ENCODE results near the gene SUSD5. TPM values are rescaled to one million over a fixed set of nuclear protein-coding genes. Genes with fewer than 3 reads are reported as not detected.

SUSD5 gene
- total RNA-seq, 1 experiment from 2014 or later, result 16.3 TPM

- Histone ChIP-seq H3K4me1 (ENCODE audit: control insufficient read depth, insufficient read depth, low read length) (no peaks in the 10 kb centered on the region), H3K36me3 (ENCODE audit: control insufficient read depth, insufficient read depth, low read length) (peaks cover 3% of the 10 kb centered on the region), H3K27ac (ENCODE audit: low read length) (no peak overlapping the region), H3K4me3 (ENCODE audit: low read depth in 2 of 2, low read length in 2 of 2) (no peak overlapping the region), H3K9me3 (ENCODE audit: control insufficient read depth, insufficient read depth, low read depth, low read length) (no peaks in the 10 kb centered on the region), H3K27me3 (ENCODE audit: control insufficient read depth, insufficient read depth, low read length) (no peaks in the 10 kb centered on the region)
- ChIA-PET POLR2A (interaction anchor here (0.7 kb wide), 1 partner anchor 58 kb away, joined by 21 read pairs; no protein-coding TSS in a partner anchor), CTCF (no interaction called here)
- in situ Hi-C loops (cut with HindIII; ENCODE audit: low pct_unique_long_range_greater_than_20kb, low sequenced_read_pairs), result no loop called here
- no TSS peak for BruUV-seq (replicated peaks)
- DNase-seq (ENCODE audit: low read depth, low spot score) (no peak), ATAC-seq (no peak)
- intact Hi-C loops (cut with micrococcal nuclease; ENCODE audit: unreplicated experiment), result no loop called here
- no peak for TF ChIP-seq SIN3A (IDR thresholded peaks at IDR 0.05; ENCODE audit: borderline replicate concordance, insufficient read depth, low read depth, low read length)
- no peak for TF ChIP-seq REST (IDR thresholded peaks at IDR 0.05; ENCODE audit: insufficient read depth in 1 of 2, low read depth in 2 of 2, low read length in 1 of 2)
- no peak for TF ChIP-seq POLR2AphosphoS5 (IDR thresholded peaks at IDR 0.05; ENCODE audit: low read depth, low read length)
Measured at GRCh38 chr3:33124638-33125037, 94.0 kb downstream of the SUSD5 start.

DNA sequence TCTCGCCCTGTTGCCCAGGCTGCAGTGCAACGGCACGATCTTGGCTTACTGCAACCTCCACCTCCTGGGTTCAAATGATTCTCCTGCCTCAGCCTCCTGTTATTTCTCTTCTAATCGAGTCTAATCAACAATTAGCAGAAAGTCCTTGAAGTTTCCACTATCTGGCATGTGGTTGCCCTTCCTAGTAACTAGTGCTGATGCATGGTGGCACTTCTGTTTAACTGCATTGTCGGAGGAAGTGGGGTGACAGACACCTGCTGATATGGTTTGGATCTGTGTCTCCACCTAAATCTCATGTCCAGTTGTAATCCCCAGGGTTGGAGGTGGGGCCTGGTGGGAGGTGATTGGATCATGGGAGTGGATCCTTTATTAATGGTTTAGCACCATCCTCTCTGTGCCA, 95.6 kb downstream of the SUSD5 start:
- H3K4me3 ChIP-seq (ENCODE audit: low read depth in 2 of 2, low read length in 2 of 2), result no peak overlapping the region
- CTCF ChIA-PET, result interaction anchor here (0.7 kb wide), 1 partner anchor 8 kb away, joined by 3 read pairs; no protein-coding TSS in a partner anchor
- POLR2A ChIA-PET, result no interaction called here
- H3K36me3 ChIP-seq (ENCODE audit: control insufficient read depth, insufficient read depth, low read length), result peaks cover 3% of the 10 kb centered on the region
- no peak for DNase-seq (ENCODE audit: low read depth, low spot score)
- no peaks in the 10 kb centered on the region for H3K27me3 ChIP-seq (ENCODE audit: control insufficient read depth, insufficient read depth, low read length)
- no TSS peak for BruUV-seq (replicated peaks)
- no peaks in the 10 kb centered on the region for H3K9me3 ChIP-seq (ENCODE audit: control insufficient read depth, insufficient read depth, low read depth, low read length)
- no peaks in the 10 kb centered on the region for H3K4me1 ChIP-seq (ENCODE audit: control insufficient read depth, insufficient read depth, low read length)
- in situ Hi-C loops (cut with HindIII; ENCODE audit: low pct_unique_long_range_greater_than_20kb, low sequenced_read_pairs), result no loop called here
- intact Hi-C loops (cut with micrococcal nuclease; ENCODE audit: unreplicated experiment), result no loop called here
- no peak for TF ChIP-seq SIN3A (IDR thresholded peaks at IDR 0.05; ENCODE audit: borderline replicate concordance, insufficient read depth, low read depth, low read length)
- TF ChIP-seq, protein P1, sequence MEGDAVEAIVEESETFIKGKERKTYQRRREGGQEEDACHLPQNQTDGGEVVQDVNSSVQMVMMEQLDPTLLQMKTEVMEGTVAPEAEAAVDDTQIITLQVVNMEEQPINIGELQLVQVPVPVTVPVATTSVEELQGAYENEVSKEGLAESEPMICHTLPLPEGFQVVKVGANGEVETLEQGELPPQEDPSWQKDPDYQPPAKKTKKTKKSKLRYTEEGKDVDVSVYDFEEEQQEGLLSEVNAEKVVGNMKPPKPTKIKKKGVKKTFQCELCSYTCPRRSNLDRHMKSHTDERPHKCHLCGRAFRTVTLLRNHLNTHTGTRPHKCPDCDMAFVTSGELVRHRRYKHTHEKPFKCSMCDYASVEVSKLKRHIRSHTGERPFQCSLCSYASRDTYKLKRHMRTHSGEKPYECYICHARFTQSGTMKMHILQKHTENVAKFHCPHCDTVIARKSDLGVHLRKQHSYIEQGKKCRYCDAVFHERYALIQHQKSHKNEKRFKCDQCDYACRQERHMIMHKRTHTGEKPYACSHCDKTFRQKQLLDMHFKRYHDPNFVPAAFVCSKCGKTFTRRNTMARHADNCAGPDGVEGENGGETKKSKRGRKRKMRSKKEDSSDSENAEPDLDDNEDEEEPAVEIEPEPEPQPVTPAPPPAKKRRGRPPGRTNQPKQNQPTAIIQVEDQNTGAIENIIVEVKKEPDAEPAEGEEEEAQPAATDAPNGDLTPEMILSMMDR (IDR thresholded peaks at IDR 0.05), result no peak
- no peak for TF ChIP-seq REST (IDR thresholded peaks at IDR 0.05; ENCODE audit: insufficient read depth in 1 of 2, low read depth in 2 of 2, low read length in 1 of 2)
- no peak for TF ChIP-seq POLR2AphosphoS5 (IDR thresholded peaks at IDR 0.05; ENCODE audit: low read depth, low read length)
- TF ChIP-seq TCF7L2 (IDR thresholded peaks at IDR 0.05; ENCODE audit: low read depth, low read length), result no peak
- H3K27ac ChIP-seq (ENCODE audit: low read length), result no peak overlapping the region
- no peak for ATAC-seq
